H9 (cell line): ENCODE results near the gene SGCD. TPM values are rescaled to one million over a fixed set of nuclear protein-coding genes. Genes with fewer than 3 reads are reported as not detected.

Experiments
- DNase-seq: peaks from one replicate; pipeline ENCODE4 v3.0.0-alpha.2; 2017
- H2AFZ ChIP-seq: one replicate; pipeline ENCODE4 v1.6.1; 2013; ENCODE audit warnings: mild to moderate bottlenecking, low read length, control low read depth, moderate library complexity
- H2AK5ac ChIP-seq: 2 replicates; pipeline ENCODE4 v1.6.1; 2013; ENCODE audit warnings: low read length, control low read depth, mixed read lengths; ENCODE audit not compliant: insufficient read length
- H2BK120ac ChIP-seq: one replicate; pipeline ENCODE4 v1.6.1; 2013; ENCODE audit warnings: low read depth, mild to moderate bottlenecking, low read length, control low read depth, inconsistent platforms; ENCODE audit not compliant: poor library complexity, severe bottlenecking
- H2BK12ac ChIP-seq: 2 replicates; pipeline ENCODE4 v1.6.1; 2013; ENCODE audit warnings: low read length, control low read depth, mixed read lengths, low read depth; ENCODE audit not compliant: insufficient read length
- H2BK15ac ChIP-seq: 2 replicates; pipeline ENCODE4 v1.6.1; 2013; ENCODE audit warnings: low read depth, low read length, control low read depth
- H2BK20ac ChIP-seq: one replicate; pipeline ENCODE4 v1.6.1; 2013; ENCODE audit warnings: low read depth, mild to moderate bottlenecking, low read length, control low read depth, inconsistent platforms; ENCODE audit not compliant: poor library complexity, severe bottlenecking
- H2BK5ac ChIP-seq: 2 replicates; pipeline ENCODE4 v1.6.1; 2013; ENCODE audit warnings: low read length, control low read depth, mixed read lengths; ENCODE audit not compliant: insufficient read length
- H3K14ac ChIP-seq: 2 replicates; pipeline ENCODE4 v1.6.1; 2013; ENCODE audit warnings: low read length, control low read depth; ENCODE audit not compliant: insufficient read depth
- H3K18ac ChIP-seq: 2 replicates; pipeline ENCODE4 v1.6.1; 2013; ENCODE audit warnings: low read depth, mild to moderate bottlenecking, mixed read lengths, low read length, control low read depth; ENCODE audit not compliant: insufficient read length
- H3K23ac ChIP-seq: 2 replicates; pipeline ENCODE4 v1.6.1; 2013; ENCODE audit warnings: low read length, control low read depth, mixed read lengths, low read depth; ENCODE audit not compliant: insufficient read length
- H3K23me2 ChIP-seq: 2 replicates; pipeline ENCODE4 v1.6.1; 2013; ENCODE audit warnings: low read depth, mild to moderate bottlenecking, mixed read lengths, low read length, control low read depth; ENCODE audit not compliant: insufficient read length, poor library complexity, severe bottlenecking
- H3K27ac ChIP-seq: 2 replicates; pipeline ENCODE4 v1.5.1; 2013; ENCODE audit warnings: low read length, control low read depth, mixed read lengths, low read depth; ENCODE audit not compliant: insufficient read length
- H3K27me3 ChIP-seq: 2 replicates; pipeline ENCODE4 v1.6.1; 2013; ENCODE audit warnings: low read length, control low read depth, inconsistent platforms; ENCODE audit not compliant: insufficient read depth
- H3K4ac ChIP-seq: 2 replicates; pipeline ENCODE4 v1.6.1; 2013; ENCODE audit warnings: low read depth, mild to moderate bottlenecking, control low read depth, inconsistent platforms, low read length, moderate library complexity
- H3K4me1 ChIP-seq: 2 replicates; pipeline ENCODE4 v1.6.1; 2013; ENCODE audit warnings: low read length, control low read depth, inconsistent platforms; ENCODE audit not compliant: insufficient read depth
- H3K4me2 ChIP-seq: 2 replicates; pipeline ENCODE4 v1.6.1; 2013; ENCODE audit warnings: low read length, control low read depth, mixed read lengths; ENCODE audit not compliant: insufficient read length, insufficient read depth
- H3K56ac ChIP-seq: 2 replicates; pipeline ENCODE4 v1.6.1; 2013; ENCODE audit warnings: low read depth, mild to moderate bottlenecking, mixed read lengths, low read length, control low read depth; ENCODE audit not compliant: insufficient read length
- H3K79me1 ChIP-seq: 2 replicates; pipeline ENCODE4 v1.6.1; 2013; ENCODE audit warnings: low read depth, mild to moderate bottlenecking, moderate library complexity, low read length, control low read depth, inconsistent platforms; ENCODE audit not compliant: insufficient read depth, poor library complexity, severe bottlenecking
- H3K79me2 ChIP-seq: 2 replicates; pipeline ENCODE4 v1.6.1; 2013; ENCODE audit warnings: low read length, control low read depth, inconsistent platforms; ENCODE audit not compliant: insufficient read depth
- H3K9ac ChIP-seq: 2 replicates; pipeline ENCODE4 v1.6.1; 2013; ENCODE audit warnings: low read length, control low read depth, mixed read lengths; ENCODE audit not compliant: insufficient read length; ENCODE audit errors: extremely low read depth
- H3K9me3 ChIP-seq: one replicate; pipeline ENCODE4 v1.6.1; 2013; ENCODE audit warnings: low read depth, low read length, inconsistent platforms; ENCODE audit not compliant: control insufficient read depth
- H3T11ph ChIP-seq: one replicate; pipeline ENCODE4 v1.6.1; 2013; ENCODE audit warnings: mild to moderate bottlenecking, low read length, control low read depth, inconsistent platforms
- H4K20me1 ChIP-seq: one replicate; pipeline ENCODE4 v1.6.1; 2013; ENCODE audit not compliant: control insufficient read depth, insufficient read length, insufficient read depth
- H4K5ac ChIP-seq: 2 replicates; pipeline ENCODE4 v1.6.1; 2013; ENCODE audit warnings: low read depth, mild to moderate bottlenecking, mixed read lengths, low read length, control low read depth; ENCODE audit not compliant: insufficient read length
- H4K8ac ChIP-seq: replicated peaks from 2 replicates; pipeline ENCODE4 v1.6.1; 2013; ENCODE audit warnings: low read length, control low read depth, mixed read lengths, low read depth; ENCODE audit not compliant: insufficient read length
- H4K91ac ChIP-seq: 2 replicates; pipeline ENCODE4 v1.6.1; 2013; ENCODE audit warnings: low read depth, mild to moderate bottlenecking, moderate library complexity, mixed read lengths, low read length, control low read depth; ENCODE audit not compliant: insufficient read length
- H3K27ac Mint-ChIP-seq, 3 experiments: 2 replicates in 2 of 3; 3 replicates in 1 of 3; pipeline ENCODE4 v1.8.0; 2020 to 2021; ENCODE audit warnings: mixed read lengths in 3 of 3, mild to moderate bottlenecking in 1 of 3, moderate library complexity in 1 of 3
- H3K27me3 Mint-ChIP-seq: 2 replicates; pipeline ENCODE4 v1.8.0; 2021; ENCODE audit warnings: low read depth, mild to moderate bottlenecking, moderate library complexity, mixed read lengths
- H3K36me3 Mint-ChIP-seq, 3 experiments: 2 replicates in 2 of 3; 3 replicates in 1 of 3; pipeline ENCODE4 v1.8.0; 2020 to 2021; ENCODE audit warnings: low read depth in 3 of 3, mixed read lengths in 3 of 3; ENCODE audit not compliant: insufficient read depth in 1 of 3
- H3K4me1 Mint-ChIP-seq, 2 experiments: 2 replicates each; pipeline ENCODE4 v1.8.0; 2020; ENCODE audit warnings: mixed read lengths in 2 of 2
- H3K4me3 Mint-ChIP-seq, 2 experiments: 2 replicates in 1 of 2; 3 replicates in 1 of 2; pipeline ENCODE4 v1.8.0; 2020 to 2021; ENCODE audit warnings: mild to moderate bottlenecking in 2 of 2, mixed read lengths in 2 of 2, moderate library complexity in 1 of 2
- H3K9me3 Mint-ChIP-seq, 2 experiments: 2 replicates in 1 of 2; 3 replicates in 1 of 2; pipeline ENCODE4 v1.8.0; 2020; ENCODE audit warnings: mild to moderate bottlenecking in 2 of 2, mixed read lengths in 2 of 2, moderate library complexity in 1 of 2
- WGBS: extraction: QIAGEN DNeasy Blood & Tissue Kit; methylation state at CpG from one replicate; pipeline ENCODE4 v1.1.7; 2013; ENCODE audit warnings: missing lambda C conversion rate, low lambda C conversion rate, mixed read lengths; ENCODE audit not compliant: insufficient read length; ENCODE audit errors: extremely low coverage; 5-methylcytosine and 5-hydroxymethylcytosine counted together
- total RNA-seq: library from RNA; stranded (reverse); gene quantifications from 2 replicates; pipeline ENCODE4 v1.2.1, GENCODE V29; 2021
- TF ChIP-seq, protein P1 (sequence below): fragments of 200-600 bp; sonication (generic); conservative IDR thresholded peaks from 3 replicates; pipeline ENCODE4 v1.8.0; 2021; ENCODE audit warnings: antibody characterized with exemption, mild to moderate bottlenecking

Gene SGCD
- total RNA-seq, 1 experiment from 2014 or later = 0.11 TPM

DNA sequence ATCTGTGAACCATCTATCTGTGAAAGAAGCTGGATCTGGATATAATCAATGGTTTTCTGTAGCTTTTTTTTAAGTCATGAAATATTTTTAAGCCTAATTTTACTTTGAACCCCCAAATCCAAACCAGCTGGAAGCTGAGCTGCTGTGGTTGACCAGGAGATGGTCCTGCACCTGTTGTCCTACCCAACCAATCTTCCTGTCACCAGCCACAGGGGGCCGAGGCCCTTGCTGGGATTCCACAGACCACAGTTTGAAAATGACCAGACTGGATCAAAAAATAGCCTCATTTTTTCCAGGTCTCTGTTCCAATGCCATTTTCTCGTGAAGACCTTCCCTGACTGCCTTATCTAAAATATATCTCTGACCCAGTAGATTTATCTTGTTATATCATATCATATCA lies 200.6 kb downstream of the SGCD start:
- Histone ChIP-seq H3K27me3 (no peaks in the 10 kb centered on the region), H4K20me1 (no peaks in the 10 kb centered on the region), H3K4ac (no peak overlapping the region), H3K23me2 (no peaks in the 10 kb centered on the region), H3K9ac (no peak overlapping the region), H3K56ac (no peak overlapping the region), H2BK12ac (no peak overlapping the region), H3K27ac (no peak overlapping the region), H2BK120ac (no peak overlapping the region), H2BK20ac (no peak overlapping the region), H2AFZ (no peak overlapping the region), H3K14ac (no peak overlapping the region), H3K79me2 (no peaks in the 10 kb centered on the region), H3K79me1 (no peaks in the 10 kb centered on the region), H3K18ac (no peak overlapping the region), H3K9me3 (no peaks in the 10 kb centered on the region), H4K5ac (no peak overlapping the region), H2AK5ac (no peak overlapping the region), H4K8ac (no peak overlapping the region), H2BK5ac (no peak overlapping the region), H3T11ph (no peak overlapping the region), H4K91ac (no peak overlapping the region), H3K4me2 (no peak overlapping the region), H3K4me1 (no peaks in the 10 kb centered on the region), H2BK15ac (no peak overlapping the region), H3K23ac (no peak overlapping the region)
- Mint-ChIP-seq H3K4me1 (no peaks in the 10 kb centered on the region), H3K27ac (no peak overlapping the region), H3K36me3 (no peaks in the 10 kb centered on the region), H3K9me3 (no peaks in the 10 kb centered on the region), H3K4me3 (no peak overlapping the region), H3K27me3 (no peaks in the 10 kb centered on the region)
- no peak for DNase-seq
- TF ChIP-seq, protein P1, sequence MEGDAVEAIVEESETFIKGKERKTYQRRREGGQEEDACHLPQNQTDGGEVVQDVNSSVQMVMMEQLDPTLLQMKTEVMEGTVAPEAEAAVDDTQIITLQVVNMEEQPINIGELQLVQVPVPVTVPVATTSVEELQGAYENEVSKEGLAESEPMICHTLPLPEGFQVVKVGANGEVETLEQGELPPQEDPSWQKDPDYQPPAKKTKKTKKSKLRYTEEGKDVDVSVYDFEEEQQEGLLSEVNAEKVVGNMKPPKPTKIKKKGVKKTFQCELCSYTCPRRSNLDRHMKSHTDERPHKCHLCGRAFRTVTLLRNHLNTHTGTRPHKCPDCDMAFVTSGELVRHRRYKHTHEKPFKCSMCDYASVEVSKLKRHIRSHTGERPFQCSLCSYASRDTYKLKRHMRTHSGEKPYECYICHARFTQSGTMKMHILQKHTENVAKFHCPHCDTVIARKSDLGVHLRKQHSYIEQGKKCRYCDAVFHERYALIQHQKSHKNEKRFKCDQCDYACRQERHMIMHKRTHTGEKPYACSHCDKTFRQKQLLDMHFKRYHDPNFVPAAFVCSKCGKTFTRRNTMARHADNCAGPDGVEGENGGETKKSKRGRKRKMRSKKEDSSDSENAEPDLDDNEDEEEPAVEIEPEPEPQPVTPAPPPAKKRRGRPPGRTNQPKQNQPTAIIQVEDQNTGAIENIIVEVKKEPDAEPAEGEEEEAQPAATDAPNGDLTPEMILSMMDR = no peak
- WGBS = no CpG with 5 or more reads among the region's 2 CpGs
